ENCODE data around the gene FGD4.
A peak's percentile ranks its signal among the peaks of the same experiment; 100 is the strongest.

Gene FGD4

DNA sequence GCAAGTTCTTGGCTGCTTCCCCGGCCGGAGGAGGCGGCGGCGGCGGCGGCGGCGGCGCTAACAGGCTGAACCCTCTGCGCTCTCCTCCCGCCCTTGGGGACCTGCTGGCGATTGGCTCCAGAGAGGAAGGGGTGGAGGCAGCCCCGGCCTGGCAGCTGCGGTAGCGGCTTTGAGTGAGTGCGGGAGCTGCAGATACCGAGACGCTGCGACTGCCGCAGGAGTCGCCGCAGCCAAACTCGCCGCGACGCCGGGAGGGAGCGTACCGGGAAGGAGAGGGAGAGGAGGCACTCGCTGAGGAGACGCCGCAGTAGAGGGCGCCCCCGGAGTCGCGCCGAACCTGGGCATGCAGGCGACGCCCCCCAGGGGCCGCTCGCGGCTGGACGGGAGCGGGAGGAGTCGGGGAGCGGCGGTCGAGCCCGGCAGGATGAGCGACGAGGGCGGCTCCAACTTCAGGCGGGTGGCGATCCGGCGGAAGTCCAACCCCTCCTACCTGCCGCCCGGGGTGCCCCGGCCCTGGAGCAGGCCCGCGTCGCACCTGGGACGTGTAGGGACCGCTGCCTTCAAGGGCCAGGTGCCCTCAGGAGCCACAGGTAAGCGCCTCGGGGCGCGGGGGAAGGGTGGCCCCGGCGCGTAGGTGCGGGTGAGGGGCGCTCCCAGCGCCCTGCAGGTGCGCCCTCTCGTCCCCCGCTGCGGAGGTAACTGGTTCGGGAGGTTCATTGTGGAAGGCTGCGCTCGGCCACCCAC is at the start of gene FGD4:
Gene FGD4, plus strand, starts transcription at position 189 of the 744 bp plus-strand sequence.
- peak; percentile 90 to 92 for DNase-seq

- DNase-seq: no peak
Measured at GRCh38 chr12:32353540-32353939, 45.8 kb upstream of the FGD4 start.

GRCh38 chr12:32357601-32358249 is 41.6 kb upstream of the FGD4 start:
- no peak for DNase-seq

- DNase-seq: no peak
Measured at GRCh38 chr12:32360956-32361355, 38.4 kb upstream of the FGD4 start.

GRCh38 chr12:32362892-32363291 is 36.5 kb upstream of the FGD4 start:
- no peak for DNase-seq

GRCh38 chr12:32365473-32366064 is 33.8 kb upstream of the FGD4 start:
- peak; percentile 47 to 59 for DNase-seq

GRCh38 chr12:32366714-32367113 is 32.6 kb upstream of the FGD4 start:
- DNase-seq: no peak

GRCh38 chr12:32367381-32367780 is 32.0 kb upstream of the FGD4 start:
- DNase-seq: no peak

GRCh38 chr12:32369202-32369601 is 30.2 kb upstream of the FGD4 start:
- DNase-seq: no peak

- DNase-seq: no peak
Measured at GRCh38 chr12:32377344-32378055, 21.9 kb upstream of the FGD4 start.

- no peak for DNase-seq
Measured at GRCh38 chr12:32379213-32379612, 20.1 kb upstream of the FGD4 start.

DNA sequence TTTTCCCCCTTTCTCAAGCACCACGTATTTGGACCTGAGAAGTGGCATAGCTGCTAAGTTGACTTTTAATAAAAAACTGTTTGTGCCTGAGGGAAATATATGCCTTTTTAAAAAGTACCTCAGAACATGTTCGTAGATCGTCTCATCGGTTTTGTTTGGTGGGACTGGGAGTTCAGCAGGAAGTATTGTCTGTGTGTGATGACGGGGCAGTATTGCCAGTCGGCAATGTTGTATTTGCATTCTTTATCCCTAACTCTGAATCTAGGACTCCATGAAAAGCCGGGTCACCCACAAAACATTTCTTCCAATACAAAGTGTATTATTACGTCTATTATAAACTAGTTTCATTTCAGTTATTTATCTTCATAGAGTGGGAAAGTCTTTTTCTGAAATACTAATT is 19.7 kb upstream of the FGD4 start:
- DNase-seq: no peak

DNA sequence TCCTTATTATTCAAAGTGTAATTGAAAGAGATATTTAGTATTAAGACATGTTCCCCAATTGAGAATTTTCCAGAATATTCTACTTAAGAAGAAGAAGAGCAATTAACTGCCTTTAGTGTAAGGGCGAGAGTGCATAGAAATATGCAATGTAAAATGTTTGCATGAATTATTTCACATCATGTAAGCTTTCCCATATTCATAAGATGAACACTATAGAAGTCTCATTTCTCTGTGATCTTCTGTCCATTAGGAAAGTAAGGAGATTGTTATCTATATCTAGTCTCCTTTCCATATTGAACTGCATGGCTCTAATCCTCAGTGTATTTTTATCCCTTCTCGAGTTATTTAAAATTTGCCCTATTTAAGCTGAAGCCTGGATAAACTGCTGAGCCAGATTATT is 17.1 kb upstream of the FGD4 start:
- DNase-seq: no peak

- DNase-seq: no peak
Measured at GRCh38 chr12:32390572-32391219, 8.7 kb upstream of the FGD4 start.

GRCh38 chr12:32395026-32395425 is 4.3 kb upstream of the FGD4 start:
- no peak for DNase-seq

GRCh38 chr12:32397696-32398095 is 1.7 kb upstream of the FGD4 start:
- DNase-seq: no peak

- no peak for DNase-seq
Measured at GRCh38 chr12:32398181-32398580, 1.2 kb upstream of the FGD4 start.

DNA sequence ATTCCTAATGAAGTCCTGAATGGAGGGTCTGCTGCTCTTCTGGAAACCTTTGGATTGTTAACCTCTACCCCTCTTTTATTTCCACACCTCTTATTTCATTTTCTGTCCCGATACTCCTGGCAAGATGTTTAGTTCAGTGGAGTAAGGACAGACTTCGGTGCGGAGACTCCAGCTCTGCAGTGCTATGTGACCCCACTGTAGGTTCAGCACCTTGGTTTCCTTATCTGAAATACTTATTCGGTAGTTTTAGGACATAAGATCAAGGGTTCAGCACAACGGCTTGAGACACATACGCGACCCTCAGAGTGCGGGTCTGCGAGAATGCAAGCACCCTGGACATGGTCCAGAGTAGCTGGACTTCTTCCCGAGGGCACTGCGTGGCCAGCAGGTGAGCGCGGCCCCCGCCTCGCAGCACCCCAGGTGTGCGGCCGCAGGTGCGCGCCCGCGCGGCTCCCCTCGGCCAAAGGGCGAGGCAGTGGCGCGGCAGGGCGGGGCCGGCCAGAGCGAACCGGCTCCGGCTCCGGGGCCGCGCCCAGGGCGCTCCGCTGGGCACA is 465 bp upstream of the FGD4 start:
- DNase-seq: no peak

GRCh38 chr12:32400114-32400672 is 835 bp downstream of the FGD4 start:
- DNase-seq: no peak

DNA sequence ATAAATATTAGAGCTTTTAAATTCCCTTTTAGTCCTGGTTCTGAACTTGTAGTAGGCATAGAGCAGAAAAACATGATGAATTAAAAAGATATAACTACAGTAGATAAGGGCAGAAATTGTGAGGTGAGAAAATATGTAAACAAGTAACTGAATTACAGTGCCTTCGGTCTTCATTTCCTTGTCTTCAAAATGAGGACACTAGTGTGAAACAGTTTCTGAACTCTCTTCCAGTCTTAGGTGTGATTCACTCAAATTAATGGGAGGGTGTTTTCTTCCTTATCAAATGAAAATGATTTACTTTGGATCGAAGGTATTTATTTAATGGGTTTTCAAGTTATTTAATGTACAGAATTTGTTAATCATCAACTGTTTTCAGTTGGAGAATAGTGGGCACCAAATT is 1.5 kb downstream of the FGD4 start:
- DNase-seq: no peak

DNA sequence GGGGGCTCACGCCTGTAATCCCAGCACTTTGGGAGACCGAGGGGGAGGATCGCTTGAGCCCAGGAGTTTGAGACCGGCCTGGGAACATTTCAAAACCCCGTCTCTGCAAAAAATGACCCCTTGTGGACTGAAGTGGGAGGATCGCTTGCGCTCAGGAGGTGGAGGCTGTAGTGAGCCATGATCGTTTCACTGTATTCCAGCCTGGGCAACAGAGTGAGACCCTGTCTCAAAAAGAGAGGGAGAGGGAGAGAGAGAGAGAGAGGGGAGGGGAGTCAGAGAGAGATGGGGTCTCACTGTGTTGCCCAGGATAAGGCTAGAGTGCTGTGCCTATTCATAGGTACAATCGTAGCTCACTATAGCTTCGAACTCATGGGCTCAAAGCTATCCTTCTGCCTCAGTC is 2.8 kb downstream of the FGD4 start:
- no peak for DNase-seq

DNA sequence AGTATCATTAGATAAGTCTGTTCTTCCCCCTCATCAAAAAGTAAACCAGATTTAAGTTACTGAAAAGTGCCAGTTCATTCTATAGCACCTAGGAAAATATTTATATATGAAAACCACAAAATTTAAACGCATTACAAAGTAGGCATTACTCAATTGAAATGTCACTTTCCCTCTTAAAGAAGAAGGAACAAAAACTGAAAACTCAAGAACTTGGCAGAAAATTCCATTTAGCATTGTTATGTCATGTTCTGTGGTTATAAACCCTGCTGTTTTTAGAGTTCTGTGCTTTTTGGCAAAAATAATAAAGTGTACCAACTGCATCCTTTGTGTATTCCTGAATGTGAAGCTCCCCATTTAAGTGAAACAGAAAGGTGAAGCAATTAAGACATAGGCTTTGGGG is 3.6 kb downstream of the FGD4 start:
- DNase-seq: no peak

GRCh38 chr12:32407795-32408194 is 8.4 kb downstream of the FGD4 start:
- DNase-seq: no peak
